Upper lobe of right lung (tissue), 1 donor: ENCODE measurements around the gene IFT57. TPM values are rescaled to one million over a fixed set of nuclear protein-coding genes. Genes with fewer than 3 reads are reported as not detected.
A peak's percentile ranks its signal among the peaks of the same experiment; 100 is the strongest.

Experiments used
- ATAC-seq: fragments of 200-7000 bp; cut with Tn5 transposase; one replicate; pipeline ENCODE4 v1.9.1; 2020; ENCODE audit warnings: mild to moderate bottlenecking, moderate library complexity
- DNase-seq: peaks from one replicate; pipeline ENCODE4 v3.0.0-alpha.2; 2020
- H3K27ac ChIP-seq: fragments of 200-600 bp; one replicate; pipeline ENCODE4 v1.8.0; 2022
- H3K27me3 ChIP-seq: fragments of 200-600 bp; one replicate; pipeline ENCODE4 v1.8.0; 2022; ENCODE audit warnings: mild to moderate bottlenecking
- H3K36me3 ChIP-seq: fragments of 200-600 bp; one replicate; pipeline ENCODE4 v1.8.0; 2022
- H3K4me1 ChIP-seq: fragments of 200-600 bp; one replicate; pipeline ENCODE4 v1.8.0; 2022
- H3K4me3 ChIP-seq: fragments of 200-600 bp; one replicate; pipeline ENCODE4 v1.8.0; 2022; ENCODE audit warnings: mild to moderate bottlenecking
- H3K9me3 ChIP-seq: fragments of 200-600 bp; one replicate; pipeline ENCODE4 v1.8.0; 2022
- CTCF ChIP-seq: fragments of 200-600 bp; IDR thresholded peaks from one replicate; pipeline ENCODE4 v1.8.0; 2022; ENCODE audit warnings: antibody characterized with exemption
- intact Hi-C: fragments of 100-400 bp; cut with DNase I; formaldehyde crosslinking; loops from one replicate; pipeline ENCODE4 v1.11.0; 2022
- total RNA-seq: library from RNA; stranded (reverse); fragmentation: NEBNext Ultra II Directional; extraction: Animal tissue kit (Norgen Biotek cat#: 25700); gene quantifications from one replicate; pipeline ENCODE4 v1.2.1, GENCODE V29; 2021
- donor health status: DM: no; HTN: yes; CAD: no; lungs with severe emphysema.

The IFT57 gene
- total RNA-seq, 1 donor from 2014 or later, result 135 TPM

GRCh38 chr3:108136561-108137459 is 85.4 kb downstream of the IFT57 start:
- no peak for TF ChIP-seq CTCF
- intact Hi-C loops, result no loop called here
- DNase-seq, result no peak
- no peaks in the 10 kb centered on the region for H3K9me3 ChIP-seq
- no peaks in the 10 kb centered on the region for H3K27me3 ChIP-seq
- no peak overlapping the region for H3K4me3 ChIP-seq
- peak overlapping the region; percentile 83 for H3K27ac ChIP-seq
- peaks cover 26% of the 10 kb centered on the region for H3K4me1 ChIP-seq
- H3K36me3 ChIP-seq, result no peaks in the 10 kb centered on the region
- peak; percentile 83 for ATAC-seq

- H3K36me3 ChIP-seq, result no peaks in the 10 kb centered on the region
- intact Hi-C loops, result no loop called here
- H3K27me3 ChIP-seq, result no peaks in the 10 kb centered on the region
- peaks cover 31% of the 10 kb centered on the region for H3K4me1 ChIP-seq
- peak overlapping the region; percentile 43 for H3K27ac ChIP-seq
- ATAC-seq, result peak; percentile 3
- H3K4me3 ChIP-seq, result no peak overlapping the region
- no peak for TF ChIP-seq CTCF
- DNase-seq, result no peak
- H3K9me3 ChIP-seq, result no peaks in the 10 kb centered on the region
These were observed 87.7 kb downstream of the IFT57 start for GRCh38 chr3:108134555-108134880.

- peak; percentile 50 for ATAC-seq
- Histone ChIP-seq H3K4me3 (peak overlapping the region; percentile 2), H3K27me3 (no peaks in the 10 kb centered on the region), H3K36me3 (no peaks in the 10 kb centered on the region), H3K9me3 (no peaks in the 10 kb centered on the region), H3K4me1 (peaks cover 31% of the 10 kb centered on the region), H3K27ac (peak overlapping the region; percentile 43)
- no peak for TF ChIP-seq CTCF
- intact Hi-C loops, result no loop called here
- no peak for DNase-seq
These were observed 88.2 kb downstream of the IFT57 start for GRCh38 chr3:108133858-108134554.

GRCh38 chr3:108133048-108133369 is 89.2 kb downstream of the IFT57 start:
- ATAC-seq (no peak), DNase-seq (no peak)
- no peak overlapping the region for H3K4me3 ChIP-seq
- H3K27ac ChIP-seq, result peak overlapping the region; percentile 43
- no peaks in the 10 kb centered on the region for H3K27me3 ChIP-seq
- TF ChIP-seq CTCF, result no peak
- H3K9me3 ChIP-seq, result no peaks in the 10 kb centered on the region
- no peaks in the 10 kb centered on the region for H3K36me3 ChIP-seq
- intact Hi-C loops, result no loop called here
- H3K4me1 ChIP-seq, result peaks cover 31% of the 10 kb centered on the region

GRCh38 chr3:108131475-108132134 is 90.6 kb downstream of the IFT57 start:
- H3K9me3 ChIP-seq, result no peaks in the 10 kb centered on the region
- H3K27ac ChIP-seq, result no peak overlapping the region
- no peak overlapping the region for H3K4me3 ChIP-seq
- peaks cover 28% of the 10 kb centered on the region for H3K4me1 ChIP-seq
- DNase-seq (no peak), ATAC-seq (peak; percentile 9)
- H3K27me3 ChIP-seq, result no peaks in the 10 kb centered on the region
- H3K36me3 ChIP-seq, result no peaks in the 10 kb centered on the region
- intact Hi-C loops, result no loop called here
- no peak for TF ChIP-seq CTCF
